GM20431 (cell line): ENCODE measurements around the gene JUND.

ENCODE experiments used
- in situ Hi-C: fragments of 300-500 bp; cut with MseI, MboI; formaldehyde crosslinking; loops from one replicate; pipeline ENCODE4 v1.15.0; 2020; ENCODE audit warnings: low sequenced_read_pairs; ENCODE audit not compliant: unreplicated experiment

Gene JUND

GRCh38 chr19:18310118-18310909 is 28.9 kb upstream of the JUND start:
- in situ Hi-C loops: no loop called here

DNA sequence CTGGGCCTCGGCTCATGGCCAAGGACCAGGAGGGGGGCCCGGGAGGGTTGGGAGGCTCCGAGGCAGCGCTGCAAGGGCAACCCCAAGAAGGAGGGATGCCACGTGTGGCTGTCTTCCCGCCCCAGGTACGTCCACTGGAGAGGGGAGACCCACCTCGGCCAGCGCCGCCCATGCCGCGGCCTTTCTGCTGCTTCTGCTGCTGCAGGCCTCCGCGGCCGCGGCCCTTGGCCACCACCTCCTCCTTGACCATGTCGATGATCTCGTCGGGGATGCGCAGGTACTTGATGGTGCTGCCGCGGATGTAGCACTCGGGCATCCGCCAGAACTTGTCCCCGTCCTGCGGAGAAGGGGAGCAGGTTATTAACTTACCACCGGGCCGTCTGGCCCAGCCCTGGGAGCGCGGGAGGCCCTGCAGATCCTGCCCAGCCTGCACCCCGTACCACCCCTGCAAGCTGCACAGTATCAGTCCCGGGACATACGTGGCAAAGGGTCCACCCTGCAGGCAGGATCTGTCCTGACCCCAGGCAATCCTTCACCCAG is 28.2 kb upstream of the JUND start:
- in situ Hi-C loops: no loop called here

GRCh38 chr19:18308948-18309325 is 27.5 kb upstream of the JUND start:
- in situ Hi-C loops: no loop called here

DNA sequence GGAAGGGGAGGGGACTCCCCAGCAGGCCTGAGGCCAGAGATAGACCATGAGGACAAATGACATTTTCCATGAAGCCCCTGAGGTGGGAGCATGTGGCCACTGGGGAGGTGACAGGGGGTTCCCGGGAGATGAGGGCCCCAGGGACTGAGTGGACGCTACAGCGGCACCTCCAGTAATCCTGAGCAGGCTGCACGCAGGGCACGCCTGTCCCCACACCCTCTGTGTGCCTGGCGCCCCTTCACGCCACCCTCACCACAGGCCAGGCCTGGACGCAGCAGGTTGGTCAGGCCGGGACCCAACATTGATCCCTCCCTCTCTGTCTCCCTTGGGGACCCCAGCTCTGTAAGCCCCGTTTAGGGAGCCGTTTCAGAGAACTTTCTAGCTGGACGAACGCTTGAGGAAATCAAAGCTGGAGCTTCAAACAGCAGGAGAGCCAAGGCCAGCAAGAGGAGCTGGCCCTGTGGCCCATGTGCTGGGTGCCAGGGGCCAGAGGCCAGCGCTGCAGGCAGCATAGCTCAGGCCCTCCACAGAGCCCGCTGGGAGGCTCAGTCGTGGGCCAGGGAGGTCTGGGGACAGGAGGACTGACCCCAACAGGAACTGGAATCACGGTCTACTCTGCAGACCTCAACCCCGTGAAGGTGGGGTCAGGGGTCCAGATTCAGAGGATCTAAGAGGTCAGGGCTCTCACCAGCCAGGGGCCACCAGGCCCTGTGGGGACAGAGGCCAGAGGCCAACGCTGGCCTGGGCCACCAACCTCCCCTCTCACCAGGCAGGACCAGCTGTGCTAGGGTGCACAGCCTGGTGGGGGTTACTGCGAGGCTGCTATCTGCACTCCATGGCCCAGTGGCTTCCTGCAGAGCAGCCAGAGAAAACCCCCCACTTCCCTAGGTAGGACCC is 26.9 kb upstream of the JUND start:
- in situ Hi-C loops: no loop called here

DNA sequence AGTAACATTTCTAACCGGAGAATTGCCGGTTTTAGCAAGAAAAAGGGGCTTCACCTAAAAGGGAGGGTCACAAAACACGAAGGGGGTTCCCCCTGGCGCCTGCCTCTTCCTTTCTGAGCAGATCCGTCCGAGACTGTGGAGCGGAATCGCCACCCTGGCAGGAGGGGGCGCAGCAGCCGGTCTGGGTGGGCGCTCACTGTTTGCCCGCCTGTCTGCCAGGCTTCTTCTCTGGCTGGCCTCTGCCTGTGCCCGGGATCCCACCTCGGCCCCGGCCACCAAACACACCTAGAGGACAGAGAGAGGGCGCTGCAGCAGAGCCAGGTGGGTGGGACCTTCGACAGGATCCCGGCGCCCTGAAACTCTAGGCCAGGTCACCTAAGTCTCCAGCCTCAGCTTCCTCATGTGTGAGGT is 25.9 kb upstream of the JUND start:
- in situ Hi-C loops: no loop called here

DNA sequence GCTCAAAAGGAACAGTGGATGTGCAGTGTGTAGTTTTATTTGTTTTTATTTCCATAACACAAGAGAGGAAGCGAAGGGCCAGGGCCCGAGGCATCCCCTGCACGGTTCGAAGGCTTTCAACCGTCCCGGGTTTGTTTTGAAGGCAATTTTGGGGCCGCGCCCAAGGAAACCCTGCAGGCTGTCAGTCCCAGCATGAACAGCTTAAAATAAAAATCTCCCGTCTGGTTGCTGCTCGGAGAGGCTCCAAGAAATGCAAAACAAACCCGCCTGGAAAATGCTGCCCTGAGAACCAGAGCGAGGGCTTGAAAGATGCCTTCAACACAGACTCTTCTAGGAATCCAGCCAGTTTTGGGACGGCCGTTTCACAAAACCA is 25.5 kb upstream of the JUND start:
- in situ Hi-C loops: no loop called here

GRCh38 chr19:18306209-18306887 is 24.9 kb upstream of the JUND start:
- in situ Hi-C loops: no loop called here

GRCh38 chr19:18304458-18305310 is 23.3 kb upstream of the JUND start:
- in situ Hi-C loops: no loop called here

GRCh38 chr19:18304208-18304457 is 22.7 kb upstream of the JUND start:
- in situ Hi-C loops: no loop called here

GRCh38 chr19:18301718-18302111 is 20.3 kb upstream of the JUND start:
- in situ Hi-C loops: no loop called here

- in situ Hi-C loops: no loop called here
Observed at GRCh38 chr19:18300930-18301717, 19.7 kb upstream of the JUND start.

DNA sequence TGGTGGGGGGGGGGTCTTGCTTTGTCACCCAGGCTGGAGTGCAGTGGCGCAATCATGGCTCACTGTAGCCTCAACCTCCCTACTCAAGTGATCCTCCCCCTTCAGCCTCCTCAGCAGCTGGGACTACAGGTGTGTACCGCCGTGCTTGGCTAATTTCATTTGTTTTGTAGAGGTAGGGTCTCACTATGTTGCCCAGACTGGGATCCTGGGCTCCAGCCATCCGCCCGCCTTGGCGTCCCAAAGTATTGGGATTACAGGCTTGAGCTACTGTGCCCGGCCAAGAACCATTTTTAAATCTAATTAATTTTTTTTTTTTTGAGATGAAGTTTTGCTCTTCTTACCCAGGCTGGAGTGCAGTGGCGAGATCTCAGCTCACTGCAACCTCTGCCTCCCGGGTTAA is 18.2 kb upstream of the JUND start:
- in situ Hi-C loops: no loop called here

- in situ Hi-C loops: no loop called here
Observed at GRCh38 chr19:18298601-18299000, 17.2 kb upstream of the JUND start.

GRCh38 chr19:18297308-18297707 is 15.9 kb upstream of the JUND start:
- in situ Hi-C loops: no loop called here

GRCh38 chr19:18295034-18295451 is 13.6 kb upstream of the JUND start:
- in situ Hi-C loops: no loop called here

DNA sequence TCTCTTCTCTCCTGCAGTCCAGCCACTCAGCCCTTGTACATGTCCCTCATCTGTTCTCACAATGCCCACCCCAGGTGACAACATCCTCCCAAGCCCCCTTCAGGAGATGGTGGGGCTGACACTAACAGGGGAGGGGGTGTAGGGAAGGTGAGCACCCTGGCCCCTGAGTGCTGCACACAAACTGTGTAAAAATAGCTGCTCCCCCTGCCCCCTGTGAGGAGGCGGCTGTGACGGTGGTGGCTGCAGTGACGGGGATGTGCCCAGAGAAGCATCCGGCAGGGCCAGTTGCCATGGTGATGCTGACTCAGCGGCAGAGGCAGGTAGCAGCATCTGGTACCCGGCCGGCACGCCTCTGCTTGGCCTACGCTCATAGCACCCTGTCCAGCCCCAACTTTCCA is 13.0 kb upstream of the JUND start:
- in situ Hi-C loops: no loop called here

DNA sequence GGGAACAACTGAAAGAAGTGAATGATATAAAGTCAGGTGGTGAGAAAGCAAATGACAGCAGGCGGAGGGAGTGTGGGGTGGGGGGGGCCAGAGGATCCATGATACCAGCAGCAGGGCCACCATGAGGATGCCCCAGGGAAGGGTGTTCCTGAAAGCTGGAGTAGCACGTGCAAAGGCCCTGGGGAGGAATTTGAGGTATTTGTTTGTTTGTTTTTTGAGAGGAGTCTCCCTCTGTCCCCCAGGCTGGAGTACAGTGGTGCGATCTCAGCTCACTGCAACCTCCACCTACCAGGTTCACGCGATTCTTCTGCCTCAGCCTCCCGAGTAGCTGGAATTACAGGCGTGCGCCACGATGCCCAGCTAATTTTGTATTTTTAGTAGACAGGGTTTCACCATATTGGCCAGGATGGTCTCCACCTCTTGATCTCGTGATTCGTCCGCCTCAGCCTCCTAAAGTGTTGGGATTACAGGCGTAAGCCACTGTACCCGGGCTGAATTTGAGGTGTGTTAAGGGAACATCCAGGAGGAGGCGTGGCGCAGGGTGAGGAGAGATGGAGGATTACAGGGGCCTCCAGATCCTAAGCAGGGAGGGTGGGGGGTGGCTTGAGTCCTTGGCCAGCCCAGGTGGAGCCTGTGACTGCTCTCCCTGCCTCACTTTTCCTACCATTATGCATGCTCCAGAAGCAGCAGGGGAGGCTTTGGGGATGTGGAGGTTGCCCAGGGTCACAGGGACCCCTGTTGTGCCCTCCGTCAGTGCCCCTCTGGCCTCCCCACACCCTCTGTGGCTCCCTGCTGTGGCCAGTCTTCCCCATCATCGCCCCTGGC is 12.4 kb upstream of the JUND start:
- in situ Hi-C loops: no loop called here
